SIG-M5 (cell line): ENCODE measurements around the gene JCAD.
"Not testable (repeated sequence)": the region's sequence is repeated elsewhere in the genome, so short reads cannot be mapped to it uniquely, and the experiment has no call there.

Experiments
- DNase-seq: peaks from one replicate; lab custom pipeline; 2025; lab: John Stamatoyannopoulos, UW

The JCAD gene

GRCh38 chr10:30026578-30026977 is 32.8 kb downstream of the JCAD start:
- DNase-seq = no peak

GRCh38 chr10:30026080-30026479 is 33.3 kb downstream of the JCAD start:
- no peak for DNase-seq

GRCh38 chr10:30025428-30025827 is 34.0 kb downstream of the JCAD start:
- not testable (repeated sequence) for DNase-seq

- no peak for DNase-seq
These were observed 36.8 kb downstream of the JCAD start for GRCh38 chr10:30022590-30022989.

- no peak for DNase-seq
These were observed 39.9 kb downstream of the JCAD start for GRCh38 chr10:30019468-30019867.

- DNase-seq = no peak
These were observed 40.9 kb downstream of the JCAD start for GRCh38 chr10:30018496-30018895.

- DNase-seq = no peak
These were observed 41.4 kb downstream of the JCAD start for GRCh38 chr10:30017966-30018365.

GRCh38 chr10:30017556-30017955 is 41.8 kb downstream of the JCAD start:
- DNase-seq = no peak

- DNase-seq = no peak
These were observed 44.9 kb downstream of the JCAD start for GRCh38 chr10:30014511-30014910.

- DNase-seq = no peak
These were observed 45.6 kb downstream of the JCAD start for GRCh38 chr10:30013757-30014156.

GRCh38 chr10:30011956-30012647 is 47.3 kb downstream of the JCAD start:
- DNase-seq = no peak

GRCh38 chr10:30011396-30011795 is 48.0 kb downstream of the JCAD start:
- no peak for DNase-seq

- no peak for DNase-seq
These were observed 52.0 kb downstream of the JCAD start for GRCh38 chr10:30007406-30007805.

GRCh38 chr10:30006410-30006809 is 53.0 kb downstream of the JCAD start:
- no peak for DNase-seq

GRCh38 chr10:30005116-30005515 is 54.3 kb downstream of the JCAD start:
- DNase-seq = not testable (repeated sequence)

GRCh38 chr10:30002426-30003266 is 56.7 kb downstream of the JCAD start:
- DNase-seq = no peak

- DNase-seq = no peak
These were observed 58.4 kb downstream of the JCAD start for GRCh38 chr10:30000802-30001571.

GRCh38 chr10:29998142-29998808 is 61.1 kb downstream of the JCAD start:
- no peak for DNase-seq

- DNase-seq = no peak
These were observed 64.6 kb downstream of the JCAD start for GRCh38 chr10:29994811-29995210.

- DNase-seq = no peak
These were observed 66.0 kb downstream of the JCAD start for GRCh38 chr10:29993319-29993915.

- no peak for DNase-seq
These were observed 66.5 kb downstream of the JCAD start for GRCh38 chr10:29992914-29993313.

GRCh38 chr10:29991382-29991781 is 68.0 kb downstream of the JCAD start:
- no peak for DNase-seq
